ENCODE results near the gene CPNE4.

GRCh38 chr3:131596884-131597283, 437.9 kb downstream of the CPNE4 start:
- TF ChIP-seq POLR2A (IDR thresholded peaks at IDR 0.05) (no peak), POLR2AphosphoS5 (IDR thresholded peaks at IDR 0.05; ENCODE audit: insufficient read depth in 1 of 2, low read depth in 1 of 2) (no peak)

All from vagina (tissue), 2 donors.